Activated T-helper 2 cell treated with anti-CD3 and anti-CD28 coated beads, Interferon-gamma antibody, Interleukin-2, Interleukin-4, amounts not matched to agents 10 μg/mL and 5 μg/mL and 100 μg/mL, durations not matched to agents 14 hours and 24 hours and 36 hours (primary cell): Measurements from ENCODE around the gene NKX6-1. TPM values are rescaled to one million over a fixed set of nuclear protein-coding genes. Genes with fewer than 3 reads are reported as not detected.

Source experiments
- DNase-seq: peaks from one replicate; pipeline ENCODE4 v3.0.0; 2021; ENCODE audit warnings: low spot score
- H3K27ac Mint-ChIP-seq: one replicate; pipeline ENCODE4 v1.8.0; 2021; ENCODE audit warnings: mixed read lengths
- H3K27me3 Mint-ChIP-seq: one replicate; pipeline ENCODE4 v1.8.0; 2021; ENCODE audit warnings: low read depth, mixed read lengths
- H3K36me3 Mint-ChIP-seq: one replicate; pipeline ENCODE4 v1.8.0; 2021; ENCODE audit warnings: low read depth, mixed read lengths
- H3K4me1 Mint-ChIP-seq: one replicate; pipeline ENCODE4 v1.8.0; 2021; ENCODE audit warnings: low read depth, mixed read lengths
- H3K4me3 Mint-ChIP-seq: one replicate; pipeline ENCODE4 v1.8.0; 2021; ENCODE audit warnings: low read depth, mild to moderate bottlenecking, moderate library complexity, mixed read lengths
- H3K9me3 Mint-ChIP-seq: one replicate; pipeline ENCODE4 v1.8.0; 2021; ENCODE audit warnings: mixed read lengths
- intact Hi-C: fragments of 100-400 bp; cut with micrococcal nuclease; formaldehyde crosslinking; loops from one replicate; pipeline ENCODE4 v1.15.1; 2023
- total RNA-seq: library from RNA; stranded (reverse); gene quantifications from 2 replicates; pipeline ENCODE4 v1.2.3, GENCODE V29; 2022

The NKX6-1 gene
- total RNA-seq, 1 donor from 2014 or later = not detected

- Mint-ChIP-seq H3K27me3 (peaks cover 75% of the 10 kb centered on the region), H3K4me1 (peaks cover 8% of the 10 kb centered on the region), H3K4me3 (no peak overlapping the region), H3K27ac (no peak overlapping the region), H3K36me3 (peaks cover 3% of the 10 kb centered on the region), H3K9me3 (no peaks in the 10 kb centered on the region)
- intact Hi-C loops = loop anchor here (1.0 kb wide), 1 partner anchor 12 kb away; no protein-coding TSS in a partner anchor
- no peak for DNase-seq
These were observed 16.2 kb downstream of the NKX6-1 start for GRCh38 chr4:84482564-84483563.

- DNase-seq = no peak
- peaks cover 3% of the 10 kb centered on the region for H3K36me3 Mint-ChIP-seq
- no peak overlapping the region for H3K4me3 Mint-ChIP-seq
- no peaks in the 10 kb centered on the region for H3K9me3 Mint-ChIP-seq
- peaks cover 71% of the 10 kb centered on the region for H3K27me3 Mint-ChIP-seq
- no peak overlapping the region for H3K27ac Mint-ChIP-seq
- H3K4me1 Mint-ChIP-seq = peaks cover 8% of the 10 kb centered on the region
- intact Hi-C loops = no loop called here
These were observed 17.2 kb downstream of the NKX6-1 start for GRCh38 chr4:84481860-84482245.

GRCh38 chr4:84481077-84481859, 17.8 kb downstream of the NKX6-1 start:
- H3K27ac Mint-ChIP-seq = no peak overlapping the region
- peaks cover 72% of the 10 kb centered on the region for H3K27me3 Mint-ChIP-seq
- no peak for DNase-seq
- intact Hi-C loops = no loop called here
- H3K36me3 Mint-ChIP-seq = peaks cover 3% of the 10 kb centered on the region
- H3K9me3 Mint-ChIP-seq = no peaks in the 10 kb centered on the region
- no peak overlapping the region for H3K4me3 Mint-ChIP-seq
- H3K4me1 Mint-ChIP-seq = peaks cover 8% of the 10 kb centered on the region

GRCh38 chr4:84480082-84480481, 19.0 kb downstream of the NKX6-1 start:
- Mint-ChIP-seq H3K9me3 (no peaks in the 10 kb centered on the region), H3K27ac (no peak overlapping the region), H3K4me1 (peaks cover 8% of the 10 kb centered on the region), H3K4me3 (no peak overlapping the region), H3K36me3 (peaks cover 3% of the 10 kb centered on the region), H3K27me3 (peaks cover 62% of the 10 kb centered on the region)
- intact Hi-C loops = no loop called here
- DNase-seq = no peak

GRCh38 chr4:84479663-84480062, 19.4 kb downstream of the NKX6-1 start:
- intact Hi-C loops = no loop called here
- Mint-ChIP-seq H3K27ac (no peak overlapping the region), H3K27me3 (peaks cover 61% of the 10 kb centered on the region), H3K9me3 (no peaks in the 10 kb centered on the region), H3K4me1 (peaks cover 8% of the 10 kb centered on the region), H3K4me3 (no peak overlapping the region), H3K36me3 (peaks cover 3% of the 10 kb centered on the region)
- DNase-seq = no peak

GRCh38 chr4:84477738-84478137, 21.4 kb downstream of the NKX6-1 start:
- Mint-ChIP-seq H3K4me1 (peaks cover 8% of the 10 kb centered on the region), H3K9me3 (no peaks in the 10 kb centered on the region), H3K27me3 (peaks cover 47% of the 10 kb centered on the region)

GRCh38 chr4:84474107-84474506, 25.0 kb downstream of the NKX6-1 start:
- H3K36me3 Mint-ChIP-seq = no peaks in the 10 kb centered on the region
- DNase-seq = no peak
- H3K4me3 Mint-ChIP-seq = no peak overlapping the region
- H3K27ac Mint-ChIP-seq = no peak overlapping the region
- H3K9me3 Mint-ChIP-seq = no peaks in the 10 kb centered on the region
- H3K4me1 Mint-ChIP-seq = no peaks in the 10 kb centered on the region
- H3K27me3 Mint-ChIP-seq = peaks cover 15% of the 10 kb centered on the region
- intact Hi-C loops = no loop called here

More at GRCh38 chr4:84477738-84478137, 21.4 kb downstream of the NKX6-1 start:
- Mint-ChIP-seq H3K4me3 (no peak overlapping the region), H3K27ac (no peak overlapping the region), H3K36me3 (peaks cover 3% of the 10 kb centered on the region)
- intact Hi-C loops = no loop called here
- DNase-seq = no peak

GRCh38 chr4:84472154-84472553, 26.9 kb downstream of the NKX6-1 start:
- Mint-ChIP-seq H3K4me3 (no peak overlapping the region), H3K36me3 (no peaks in the 10 kb centered on the region), H3K4me1 (no peaks in the 10 kb centered on the region), H3K27ac (no peak overlapping the region), H3K27me3 (peaks cover 5% of the 10 kb centered on the region), H3K9me3 (no peaks in the 10 kb centered on the region)
- intact Hi-C loops = no loop called here
- DNase-seq = no peak

GRCh38 chr4:84470204-84470785, 28.8 kb downstream of the NKX6-1 start:
- intact Hi-C loops = no loop called here
- Mint-ChIP-seq H3K4me1 (no peaks in the 10 kb centered on the region), H3K27me3 (peaks cover 2% of the 10 kb centered on the region), H3K36me3 (no peaks in the 10 kb centered on the region), H3K27ac (no peak overlapping the region), H3K9me3 (no peaks in the 10 kb centered on the region), H3K4me3 (no peak overlapping the region)
- no peak for DNase-seq

- Mint-ChIP-seq H3K9me3 (no peaks in the 10 kb centered on the region), H3K4me1 (no peaks in the 10 kb centered on the region)
- intact Hi-C loops = no loop called here
These were observed 31.5 kb downstream of the NKX6-1 start for GRCh38 chr4:84467601-84468000.

GRCh38 chr4:84459783-84460182, 39.3 kb downstream of the NKX6-1 start:
- H3K27ac Mint-ChIP-seq = no peak overlapping the region
- no peaks in the 10 kb centered on the region for H3K4me1 Mint-ChIP-seq
- H3K4me3 Mint-ChIP-seq = no peak overlapping the region
- peaks cover 4% of the 10 kb centered on the region for H3K27me3 Mint-ChIP-seq
- H3K36me3 Mint-ChIP-seq = no peaks in the 10 kb centered on the region
- DNase-seq = no peak
- H3K9me3 Mint-ChIP-seq = no peaks in the 10 kb centered on the region
- intact Hi-C loops = no loop called here

More at GRCh38 chr4:84467601-84468000, 31.5 kb downstream of the NKX6-1 start:
- H3K27ac Mint-ChIP-seq = no peak overlapping the region
- no peaks in the 10 kb centered on the region for H3K36me3 Mint-ChIP-seq
- H3K4me3 Mint-ChIP-seq = no peak overlapping the region
- DNase-seq = no peak
- H3K27me3 Mint-ChIP-seq = peaks cover 2% of the 10 kb centered on the region

- Mint-ChIP-seq H3K9me3 (no peaks in the 10 kb centered on the region), H3K4me1 (no peaks in the 10 kb centered on the region), H3K27me3 (peaks cover 4% of the 10 kb centered on the region), H3K36me3 (no peaks in the 10 kb centered on the region), H3K4me3 (no peak overlapping the region), H3K27ac (no peak overlapping the region)
- no peak for DNase-seq
- intact Hi-C loops = no loop called here
These were observed 42.9 kb downstream of the NKX6-1 start for GRCh38 chr4:84456157-84456556.
